Measurements from ENCODE around the gene MYEOV.

Gene MYEOV

DNA sequence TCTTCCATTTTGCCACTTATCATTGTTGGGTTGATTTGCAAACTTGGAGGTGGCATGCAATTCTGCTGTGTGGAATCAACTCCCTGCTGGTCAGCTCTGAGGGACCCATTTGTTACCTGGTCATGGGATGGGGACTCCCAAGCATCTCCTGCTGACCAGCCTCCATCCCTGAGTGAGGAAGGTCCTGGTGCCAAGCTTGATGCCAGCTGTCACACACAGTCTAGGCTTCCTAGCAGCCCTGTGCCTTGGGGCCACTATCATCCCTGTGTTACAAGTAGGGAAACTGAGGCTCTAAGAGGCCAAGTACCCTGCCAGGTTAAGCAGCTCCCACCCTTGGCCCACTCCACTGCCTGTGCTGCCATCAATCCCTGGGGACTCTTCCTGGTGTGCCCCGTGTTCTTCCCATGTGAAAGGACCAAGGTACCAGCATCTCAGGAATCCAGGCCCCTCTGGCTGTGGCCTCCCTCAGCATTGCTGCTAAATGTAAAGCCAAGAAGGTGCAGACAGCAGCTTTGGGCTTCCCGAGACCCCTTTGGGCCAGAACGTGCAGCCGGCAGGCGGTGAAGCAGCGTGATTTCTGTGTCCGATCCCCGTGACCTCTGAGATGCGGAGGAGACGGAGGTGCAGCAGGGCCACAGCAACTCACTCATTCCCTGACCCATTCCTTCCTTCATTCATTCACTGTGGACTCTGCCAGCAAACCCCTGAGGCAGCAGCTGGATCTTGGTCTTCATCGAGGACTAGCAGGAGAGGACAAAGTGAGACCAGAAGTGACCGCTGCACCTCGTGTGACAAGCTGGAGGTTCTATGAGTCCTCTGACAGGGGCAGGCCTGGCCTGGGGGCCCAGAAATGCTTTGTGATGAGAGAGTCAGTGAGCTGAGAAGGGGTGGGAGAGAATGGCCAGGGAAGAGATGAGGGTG is 49.7 kb downstream of the MYEOV start:
- DNase-seq (ENCODE audit: low read depth), result no peak

GRCh38 chr11:69344570-69345145 is 50.7 kb downstream of the MYEOV start:
- DNase-seq (ENCODE audit: low read depth), result no peak

Data from stimulated activated CD8-positive, alpha-beta memory T cell treated with anti-CD3 and anti-CD28 coated beads, Interleukin-12 subunit alpha, Interleukin-12 subunit beta, amount 100 ng/mL, for 1 hour (primary cell).